Forelimb muscle (tissue), 1 donor: ENCODE data around the gene MYO10. TPM values are rescaled to one million over a fixed set of nuclear protein-coding genes. Genes with fewer than 3 reads are reported as not detected.
"Not testable (repeated sequence)": the region's sequence is repeated elsewhere in the genome, so short reads cannot be mapped to it uniquely, and the experiment has no call there.

ENCODE experiments used
- DNase-seq: peaks from one replicate; pipeline ENCODE4 v3.0.0-alpha.2; 2013; ENCODE audit warnings: low read depth
- polyA plus RNA-seq: library from polyadenylated mRNA; unstranded; fragments of 120-200 nt; gene quantifications from one replicate; pipeline ENCODE4 v1.2.1, GENCODE V29; 2013; ENCODE audit not compliant: insufficient read length

The MYO10 gene
- polyA plus RNA-seq, 1 donor: 27.2 TPM

DNA sequence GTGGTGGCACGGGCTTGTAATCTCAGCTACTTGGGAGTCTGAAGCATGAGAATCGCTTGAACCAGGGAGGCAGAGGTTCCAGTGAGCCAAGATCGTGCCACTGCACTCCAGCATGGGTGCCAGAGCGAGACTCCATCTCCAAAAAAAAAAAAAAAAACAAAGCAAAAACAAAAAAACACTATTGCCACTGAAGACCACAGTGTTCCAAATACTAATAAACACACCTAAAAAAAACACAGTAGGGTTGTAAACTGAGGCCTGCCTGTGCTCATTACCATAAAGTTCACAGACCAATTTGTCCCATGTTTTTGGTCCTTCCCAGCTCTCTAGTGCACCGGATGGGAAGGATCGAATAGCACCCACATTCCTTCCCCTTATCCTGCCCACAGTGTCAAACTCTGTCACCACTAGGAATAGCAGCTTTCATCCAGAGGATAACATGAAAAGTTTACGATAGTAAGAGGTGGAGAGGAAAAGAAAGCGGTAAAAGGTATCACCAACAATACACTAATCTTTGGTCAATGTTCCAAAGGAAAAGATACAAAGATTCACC lies 49.2 kb downstream of the MYO10 start:
- DNase-seq: no peak

DNA sequence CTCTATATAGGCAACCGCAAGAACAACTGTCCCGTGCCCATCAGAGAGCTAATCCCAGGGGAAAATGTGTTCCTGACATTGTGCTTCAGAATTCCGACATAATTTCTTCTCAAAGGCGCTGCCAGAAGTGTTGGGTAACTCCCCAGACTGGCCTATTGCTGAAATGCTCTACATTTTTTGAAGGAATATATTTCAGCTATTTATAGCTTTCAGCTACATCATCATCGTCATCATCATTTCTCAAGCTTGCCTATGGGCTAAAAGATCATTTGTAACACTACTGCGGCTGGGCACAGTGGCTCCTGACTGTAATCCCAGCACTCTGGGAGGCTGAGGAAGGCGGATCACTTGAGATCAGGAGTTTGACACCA lies 49.7 kb downstream of the MYO10 start:
- no peak for DNase-seq

DNA sequence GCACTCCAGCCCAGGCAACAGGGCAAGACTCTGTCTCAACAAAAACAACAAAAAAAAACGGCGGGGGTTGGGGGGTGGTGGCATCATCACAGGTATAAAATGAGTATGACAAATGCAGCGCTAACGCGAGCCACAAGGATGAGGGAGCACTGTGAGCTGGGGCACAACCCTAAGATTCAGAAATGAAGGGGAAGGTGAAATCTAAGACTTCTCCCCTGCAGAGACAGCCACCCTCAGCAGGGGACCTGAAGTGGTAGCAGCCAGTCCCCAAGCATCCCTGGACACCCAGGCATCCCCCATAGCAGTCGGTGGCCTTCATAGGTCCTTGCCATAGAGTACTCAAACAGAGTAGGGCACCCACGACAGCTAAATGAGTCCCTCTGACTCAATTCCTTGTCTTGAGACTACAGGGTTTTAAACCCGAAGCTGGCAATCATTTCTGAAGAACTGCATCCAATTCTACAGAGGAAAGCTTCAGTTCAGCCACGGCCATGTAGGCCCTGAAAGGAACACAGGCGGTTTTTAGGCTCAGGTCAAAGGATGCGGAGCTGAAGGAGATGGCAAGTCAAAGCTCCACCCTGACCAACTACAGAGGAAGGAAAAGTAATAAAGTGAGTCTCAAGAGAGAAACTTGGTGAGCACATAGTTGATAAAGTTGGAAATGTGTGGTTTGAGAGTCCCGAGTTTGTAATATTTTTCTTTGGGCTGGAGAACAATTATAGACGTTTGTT lies 50.3 kb downstream of the MYO10 start:
- DNase-seq: no peak

DNA sequence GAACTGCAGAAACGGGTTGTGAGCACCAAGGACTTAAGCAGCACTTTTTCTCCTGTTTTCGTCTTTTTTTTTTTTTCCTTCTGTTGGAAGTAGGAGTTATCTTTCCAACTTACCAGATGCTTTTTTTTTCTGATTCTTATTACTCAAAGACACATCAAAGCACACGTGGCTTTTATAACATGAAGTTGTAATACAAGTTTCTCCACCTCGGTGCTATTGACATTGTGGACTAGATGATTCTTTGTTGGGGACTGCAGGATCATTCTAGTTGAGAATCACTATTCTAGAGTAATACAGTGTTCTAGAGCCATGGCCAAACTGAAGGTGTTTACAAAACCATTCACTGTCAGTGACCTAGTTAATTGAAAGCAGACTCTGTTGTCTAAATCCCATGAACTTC lies 51.5 kb downstream of the MYO10 start:
- DNase-seq: no peak

DNA sequence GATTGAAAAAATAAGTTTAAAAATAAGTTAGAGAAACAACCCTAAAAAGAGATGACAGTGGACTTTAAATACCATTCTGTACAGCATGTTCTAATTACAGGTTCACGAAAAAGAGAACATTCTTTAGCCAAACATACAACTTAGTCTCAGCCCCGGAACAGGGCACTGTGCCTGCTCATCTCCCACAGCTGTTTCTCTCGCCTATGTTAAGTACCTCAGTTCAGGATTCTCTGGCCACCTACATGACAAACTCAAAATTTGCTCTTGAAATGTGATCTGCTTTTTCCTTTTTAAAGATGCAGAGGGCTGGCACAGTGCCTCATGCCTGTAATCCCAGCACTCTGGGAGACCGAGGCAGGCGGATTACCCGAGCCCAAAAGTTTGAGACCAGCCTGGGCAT lies 52.3 kb downstream of the MYO10 start:
- no peak for DNase-seq

DNA sequence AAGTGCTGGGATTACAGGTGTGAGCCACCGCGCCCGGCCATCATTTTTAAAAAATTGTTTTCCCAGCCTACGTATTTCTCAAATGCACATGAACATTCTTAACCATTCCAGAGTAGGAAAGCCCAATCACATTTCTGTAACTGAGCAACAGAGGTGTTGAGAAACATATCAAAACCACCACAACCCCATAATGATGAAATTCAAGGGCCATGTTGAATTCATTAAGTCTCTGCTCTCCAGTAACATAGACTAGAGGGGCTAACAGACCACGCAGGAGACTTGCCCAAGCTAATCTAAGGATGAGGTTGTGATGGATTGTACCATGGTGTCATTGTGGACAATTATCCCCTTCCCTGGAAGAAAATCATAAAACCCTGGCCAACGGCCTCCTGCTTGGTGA lies 52.9 kb downstream of the MYO10 start:
- no peak for DNase-seq

DNA sequence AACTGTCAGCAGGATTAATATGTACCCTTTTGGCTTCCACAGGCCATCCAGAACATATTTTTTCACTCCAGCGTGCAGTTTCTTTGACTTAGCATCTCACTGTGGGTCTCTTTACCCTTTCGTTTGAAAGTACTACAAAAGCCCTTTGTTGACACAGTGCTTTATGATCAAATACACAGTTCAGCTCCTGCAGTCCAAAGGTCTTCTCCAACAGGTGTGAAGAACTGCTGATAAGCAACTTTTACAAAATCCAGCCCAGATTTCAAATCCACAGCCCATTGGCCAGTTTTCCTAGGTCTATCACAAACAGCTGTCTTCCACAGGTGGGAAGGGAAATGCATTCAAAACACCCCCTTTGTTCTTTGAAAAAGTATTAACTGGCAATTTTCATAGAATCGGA lies 54.8 kb downstream of the MYO10 start:
- no peak for DNase-seq

DNA sequence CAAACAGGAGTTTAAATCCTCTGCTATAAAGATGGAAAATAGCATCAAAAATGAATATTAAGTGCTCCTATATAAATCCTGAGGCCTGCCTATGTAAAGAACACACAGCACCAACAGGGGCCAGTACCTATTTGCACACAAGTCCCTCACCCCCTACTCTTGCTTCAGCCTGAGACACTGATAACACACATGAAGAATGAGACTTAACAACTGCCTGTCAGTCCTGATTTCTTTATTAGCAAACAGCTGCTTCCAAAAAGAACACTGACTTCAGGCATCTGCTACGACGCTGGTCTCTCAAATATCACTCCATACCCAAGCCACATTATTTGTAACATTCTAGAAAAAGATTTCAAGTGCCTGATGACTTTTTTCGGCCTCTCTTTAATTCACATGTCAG lies 55.5 kb downstream of the MYO10 start:
- no peak for DNase-seq

DNA sequence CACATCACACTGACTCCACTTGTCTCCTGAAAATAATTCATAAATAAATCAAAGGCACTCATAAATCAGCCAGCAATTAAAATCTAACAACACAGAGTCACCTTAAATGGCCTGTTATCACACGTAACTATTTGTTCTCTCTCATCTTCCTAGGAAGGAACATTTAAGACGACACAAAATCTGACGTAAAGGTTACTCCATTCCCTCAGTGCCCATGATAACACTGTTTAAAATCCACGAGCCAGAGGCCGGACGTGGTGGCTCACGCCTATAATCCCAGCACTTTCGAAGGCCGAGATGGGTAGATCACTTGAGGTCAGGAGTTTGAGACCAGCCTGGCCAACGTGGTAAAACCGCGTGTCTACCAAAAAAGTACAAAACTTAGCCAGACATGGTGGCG lies 56.4 kb downstream of the MYO10 start:
- no peak for DNase-seq

DNA sequence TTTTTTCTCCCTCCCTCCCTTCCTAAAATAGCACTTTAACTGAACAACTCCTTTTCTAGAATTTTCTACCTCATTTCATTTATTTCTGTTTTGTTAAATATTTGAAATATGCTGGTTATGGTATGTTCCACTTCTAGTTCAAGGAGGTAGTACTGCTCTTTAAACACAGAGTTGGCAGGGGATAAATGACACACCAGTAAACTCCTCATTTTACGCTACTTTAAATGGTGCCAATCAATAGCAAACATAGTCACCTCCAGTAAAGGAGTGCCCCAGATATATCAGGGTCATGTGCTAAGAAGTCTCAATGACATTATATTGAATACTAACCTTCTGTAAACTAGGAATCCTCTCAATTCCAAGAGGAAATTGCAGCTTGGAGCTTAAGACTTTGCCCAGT lies 56.9 kb downstream of the MYO10 start:
- DNase-seq: no peak

DNA sequence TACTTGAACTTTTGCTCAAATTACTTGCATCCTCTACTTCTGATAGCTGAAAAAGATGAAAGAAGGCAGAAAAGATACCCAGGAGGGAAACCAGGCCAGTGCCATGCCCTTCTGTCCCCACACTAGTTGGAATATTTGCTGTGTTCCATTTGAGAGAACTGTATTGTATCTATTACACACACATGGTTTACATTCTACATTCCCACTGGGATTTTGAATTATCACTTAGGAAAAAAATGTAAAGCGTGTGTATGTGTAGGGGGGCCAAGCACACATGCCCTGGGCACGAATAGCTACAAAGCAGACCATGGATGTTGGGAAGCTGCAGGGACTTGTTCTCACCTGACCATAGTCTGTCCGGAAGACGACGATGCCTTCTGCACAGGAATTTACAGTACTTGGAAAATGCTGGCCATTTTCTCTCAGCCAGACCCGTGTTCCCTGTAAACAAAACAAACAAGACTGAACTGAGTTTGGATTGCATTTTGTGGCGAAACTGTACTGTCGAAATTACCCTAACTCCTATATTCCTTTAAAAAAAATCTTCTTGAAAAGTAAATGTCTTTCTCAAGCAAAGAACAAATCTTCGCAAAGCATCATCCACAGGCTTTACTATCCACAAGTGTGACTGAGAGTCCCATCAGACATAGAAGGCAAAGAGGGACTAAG lies 58.7 kb downstream of the MYO10 start:
- no peak for DNase-seq

DNA sequence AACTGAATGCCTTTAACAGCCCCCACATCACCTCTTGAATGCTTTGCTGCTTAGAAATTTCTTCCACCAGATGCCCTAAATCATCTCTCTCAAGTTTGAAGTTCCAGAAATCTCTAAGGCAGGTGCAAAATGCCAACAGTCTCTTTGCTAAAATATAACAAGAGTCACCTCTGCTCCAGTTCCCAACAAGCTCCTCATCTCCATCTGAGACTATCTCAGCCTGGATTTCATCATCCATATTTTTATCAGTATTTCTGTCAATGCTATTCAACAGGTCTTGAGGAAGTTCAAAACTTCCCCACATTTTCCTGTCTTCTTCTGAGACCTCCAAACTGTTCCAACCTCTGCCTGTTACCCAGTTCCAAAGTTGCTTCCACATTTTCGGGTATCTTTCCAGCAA lies 61.7 kb downstream of the MYO10 start:
- not testable (repeated sequence) for DNase-seq

DNA sequence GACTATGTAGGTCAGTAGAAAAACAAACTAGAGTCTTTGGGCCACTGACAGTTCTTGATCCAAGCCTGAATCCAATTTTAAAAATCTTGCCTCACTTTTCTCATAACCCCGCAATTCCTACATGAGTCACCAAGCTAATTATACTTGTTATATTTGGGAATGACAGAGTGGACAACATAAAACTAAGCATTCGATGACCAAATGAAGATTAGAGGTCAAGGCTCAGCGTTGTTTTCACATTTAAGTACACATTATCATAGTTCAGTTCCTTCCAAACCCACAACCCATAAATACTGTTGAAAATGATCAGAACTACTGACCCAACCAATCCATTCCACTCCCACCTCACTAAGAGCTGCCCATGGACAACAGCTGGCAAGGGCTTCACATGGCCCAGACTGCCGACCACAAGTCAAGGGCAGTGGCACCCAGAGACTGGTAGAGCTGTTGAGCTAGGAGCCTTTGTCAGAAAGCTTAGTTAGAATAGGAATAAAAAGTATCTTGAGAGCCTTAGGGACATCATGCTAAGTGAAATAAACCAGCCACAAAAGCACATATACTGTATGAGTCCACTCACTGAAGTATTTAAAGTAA lies 64.2 kb downstream of the MYO10 start:
- DNase-seq: no peak

DNA sequence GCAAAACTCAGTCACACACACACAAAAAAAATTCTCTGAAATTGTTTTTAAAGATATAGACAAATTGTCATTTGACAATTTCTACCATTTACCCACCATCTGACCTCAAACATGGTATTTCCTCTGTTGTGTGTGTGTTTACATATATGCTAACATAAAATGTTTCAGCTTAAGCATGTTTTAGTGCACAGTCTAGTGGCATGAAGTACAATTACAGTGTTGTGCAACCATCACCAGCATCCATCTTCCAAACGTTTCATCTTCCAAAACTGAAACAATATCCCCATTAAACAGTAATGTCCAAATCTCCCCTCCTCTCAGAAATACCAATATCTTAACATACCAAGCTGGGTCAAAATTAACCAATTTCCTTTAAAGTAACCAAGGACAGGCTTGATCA lies 65.2 kb downstream of the MYO10 start:
- no peak for DNase-seq

DNA sequence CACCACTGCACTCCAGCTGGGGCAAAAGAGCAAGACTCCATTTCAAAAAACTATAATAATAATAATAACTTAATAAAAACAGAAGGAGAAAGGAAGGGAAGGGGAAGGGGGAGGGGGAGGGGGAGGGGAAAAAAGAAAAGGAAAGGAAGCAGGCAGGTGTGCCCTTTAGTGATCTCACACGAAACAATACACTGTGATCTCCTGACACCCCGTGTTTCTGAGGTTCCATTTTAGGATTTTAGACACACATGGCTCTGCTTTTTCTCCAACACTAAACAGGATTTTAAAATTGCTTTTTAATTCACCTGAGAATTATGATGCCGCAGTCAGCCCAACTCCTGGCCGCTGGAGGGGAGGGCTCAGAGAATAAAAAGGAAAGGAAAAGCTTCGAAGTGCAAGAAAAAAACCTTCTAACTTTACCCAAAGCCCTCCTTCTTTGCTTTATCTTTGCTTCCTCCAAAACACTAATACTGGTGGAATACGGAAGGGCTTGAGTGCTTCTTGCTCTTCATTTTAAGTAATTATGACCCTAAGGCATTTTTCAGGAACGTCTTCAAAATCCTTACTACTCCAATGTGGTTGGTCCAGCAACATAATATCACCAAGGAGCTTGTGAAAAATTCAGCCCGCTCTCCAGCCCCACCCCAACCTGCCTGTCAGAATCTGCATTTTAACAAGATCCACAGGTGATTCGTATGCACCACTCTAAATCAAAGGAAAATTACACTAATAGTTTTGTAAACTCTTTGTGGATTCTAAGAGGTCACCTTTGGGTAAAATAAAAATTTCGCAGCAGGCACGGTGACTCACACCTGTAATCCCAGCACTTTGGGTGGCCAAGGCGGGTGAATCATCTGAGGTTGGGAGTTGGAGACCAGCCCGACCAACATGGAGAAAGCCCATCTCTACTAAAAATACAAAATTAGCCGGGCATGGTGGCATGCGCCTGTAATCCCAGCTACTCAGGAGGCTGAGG lies 66.0 kb downstream of the MYO10 start:
- DNase-seq: no peak

DNA sequence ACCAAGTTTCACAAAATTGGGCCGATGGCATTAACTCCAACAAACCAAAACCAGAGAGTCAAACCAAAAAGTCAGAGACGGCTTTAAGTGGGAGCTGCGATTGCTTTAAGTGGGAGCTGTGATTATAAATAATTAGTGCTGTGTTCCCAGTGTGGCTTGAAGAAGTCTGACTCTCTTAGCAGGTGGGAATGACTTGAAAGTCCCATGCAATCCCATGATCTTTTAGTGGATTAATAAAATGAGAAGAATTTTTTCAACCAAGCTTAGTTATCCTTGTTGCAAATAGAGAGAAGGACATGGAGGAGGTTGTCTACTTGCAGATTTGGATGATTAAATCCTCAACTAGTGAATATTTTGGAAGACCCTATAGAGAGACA lies 68.5 kb downstream of the MYO10 start:
- DNase-seq: no peak

DNA sequence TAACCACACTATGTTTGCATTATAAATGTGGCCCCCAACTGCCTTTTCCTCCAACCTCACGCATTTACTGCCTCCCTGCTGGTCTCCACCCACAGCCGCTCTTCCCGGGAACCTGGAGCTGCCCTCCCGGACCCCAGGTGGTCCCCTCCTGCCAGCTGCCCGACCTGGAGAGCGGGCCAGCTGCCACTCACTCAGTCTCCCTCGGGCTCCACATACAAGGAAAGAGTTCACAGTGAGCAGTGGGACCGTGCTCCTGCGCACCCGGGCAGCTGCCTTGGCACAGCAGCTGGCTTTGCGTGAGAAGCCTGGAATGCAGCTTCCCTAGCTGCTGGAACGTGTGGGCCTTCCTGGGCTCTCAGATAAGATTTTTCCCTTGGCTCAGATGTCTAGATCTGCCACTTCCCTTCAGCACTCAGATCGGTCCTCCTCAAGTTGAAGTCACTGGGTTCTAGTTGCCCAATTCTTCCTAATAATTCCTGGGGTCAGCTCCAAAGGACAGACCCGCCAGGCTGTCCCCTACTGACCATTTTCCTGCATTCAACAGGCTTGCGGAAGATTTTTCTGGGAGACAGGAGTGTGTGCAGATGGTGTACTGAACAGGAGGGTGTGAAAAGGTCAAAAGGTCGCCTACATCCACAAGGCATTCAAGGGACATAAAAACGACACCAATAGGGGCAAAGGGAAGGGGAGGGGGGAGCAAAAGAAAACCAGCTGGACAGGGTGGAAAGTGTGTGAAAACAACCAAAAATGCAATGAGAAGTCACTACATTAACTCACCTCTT lies 69.1 kb downstream of the MYO10 start:
- no peak for DNase-seq

DNA sequence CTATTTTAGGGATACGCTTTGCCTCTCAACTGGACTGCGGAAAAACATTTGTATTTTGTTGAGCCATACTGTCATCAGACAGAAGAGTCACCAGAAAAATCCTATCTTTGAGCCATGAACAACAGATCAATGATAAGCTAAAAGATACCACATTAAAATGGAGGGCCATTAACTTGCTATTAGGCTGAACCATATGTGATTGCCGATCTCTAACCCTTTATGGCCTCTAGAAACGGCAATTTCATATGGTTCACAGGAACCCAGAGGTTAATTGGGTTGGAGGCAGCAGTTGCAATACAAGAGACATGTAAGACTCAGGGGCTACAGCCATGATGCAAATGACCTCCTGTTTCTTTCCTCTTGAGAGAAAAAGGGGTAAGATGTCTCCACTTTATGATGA lies 69.8 kb downstream of the MYO10 start:
- no peak for DNase-seq

DNA sequence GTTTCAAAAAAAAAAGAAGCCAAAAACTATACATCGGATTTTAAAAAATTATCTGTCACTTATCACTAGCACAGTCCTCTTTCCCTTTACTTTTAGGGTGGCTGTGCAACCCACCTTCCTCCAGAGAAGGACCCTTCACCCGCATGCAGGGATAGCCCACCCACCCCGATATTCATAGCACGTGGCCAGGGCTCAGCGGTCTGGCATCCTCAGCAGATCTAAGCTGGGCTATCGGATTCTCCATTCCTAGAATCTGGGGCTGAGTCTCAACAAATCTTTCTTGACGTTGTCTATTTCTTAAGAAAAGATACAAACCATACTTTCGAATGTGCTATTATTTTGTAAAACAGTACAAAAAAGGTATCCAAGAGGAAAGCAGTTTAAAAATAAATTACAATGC lies 70.9 kb downstream of the MYO10 start:
- no peak for DNase-seq

DNA sequence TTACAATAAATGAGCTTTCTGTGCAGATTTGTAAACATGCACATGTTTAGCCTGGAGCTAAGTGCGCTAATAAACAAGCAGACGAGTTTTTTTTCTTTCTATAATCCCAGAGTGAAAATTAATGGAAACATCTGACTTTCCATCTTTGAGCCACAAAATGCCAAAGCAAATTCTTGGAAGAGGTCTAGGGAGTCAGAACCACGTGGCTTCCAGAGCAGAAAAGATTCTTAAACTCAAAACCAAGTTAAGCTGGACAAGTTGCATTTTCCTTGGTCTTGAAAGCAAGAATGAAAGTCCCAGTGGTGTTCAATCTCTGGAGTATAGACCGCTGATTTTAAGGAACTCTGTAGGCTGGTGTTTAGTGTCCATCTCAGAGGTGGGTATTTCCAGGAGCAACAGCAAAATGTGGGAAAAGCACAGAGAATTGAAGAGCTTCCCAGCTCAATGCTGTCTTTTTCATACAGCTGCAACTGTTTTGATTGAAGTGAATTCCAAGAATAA lies 71.4 kb downstream of the MYO10 start:
- no peak for DNase-seq

DNA sequence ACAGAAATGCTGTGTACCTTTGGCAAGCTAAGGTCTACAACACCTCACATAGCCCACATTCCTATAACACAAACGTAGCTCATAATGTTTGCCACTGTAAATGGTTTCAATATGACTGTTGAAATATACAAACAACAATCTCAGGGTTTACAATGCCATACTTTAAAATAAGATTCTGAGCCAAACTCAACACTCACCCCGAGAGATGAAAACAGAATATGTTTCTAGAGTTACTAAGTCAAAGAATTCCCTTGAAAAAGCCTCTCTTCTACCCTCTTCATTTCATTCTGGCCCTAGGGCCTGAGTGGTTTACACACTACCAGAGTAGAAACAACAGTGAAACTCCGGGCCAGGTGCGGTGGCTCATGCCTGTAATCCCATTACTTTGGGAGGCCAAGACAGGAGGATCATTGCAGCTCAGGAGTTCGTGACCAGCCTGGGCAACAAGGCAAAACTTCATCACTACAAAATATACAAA lies 72.6 kb downstream of the MYO10 start:
- no peak for DNase-seq
